HG03039 (cell line): ENCODE measurements around the gene CNTN1.

Experiments used
- ATAC-seq: cut with Tn5 transposase; IDR thresholded peaks from one replicate; pipeline ENCODE4 v1.9.1; 2021; ENCODE audit warnings: mild to moderate bottlenecking, moderate library complexity; ENCODE audit not compliant: unreplicated experiment

Gene CNTN1

DNA sequence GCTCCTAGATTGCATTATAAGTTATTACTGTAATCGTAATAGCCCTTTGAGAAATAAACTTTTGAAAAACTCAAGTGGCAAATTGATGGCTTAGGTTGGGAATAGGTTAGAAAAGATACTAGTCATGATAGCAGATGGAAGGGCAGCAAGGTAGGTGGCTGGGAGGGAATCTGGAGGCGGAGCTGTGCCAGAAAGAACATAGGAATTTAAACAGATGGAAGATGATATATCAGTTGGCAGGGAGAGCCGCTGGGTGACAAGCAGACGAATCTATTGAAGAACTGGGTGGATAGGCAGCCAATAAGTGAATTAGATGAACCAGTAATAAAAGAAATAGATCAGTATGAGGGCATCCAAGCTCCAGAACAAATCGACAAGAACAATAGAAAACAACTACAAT lies 142.1 kb downstream of the CNTN1 start:
- ATAC-seq: no peak

DNA sequence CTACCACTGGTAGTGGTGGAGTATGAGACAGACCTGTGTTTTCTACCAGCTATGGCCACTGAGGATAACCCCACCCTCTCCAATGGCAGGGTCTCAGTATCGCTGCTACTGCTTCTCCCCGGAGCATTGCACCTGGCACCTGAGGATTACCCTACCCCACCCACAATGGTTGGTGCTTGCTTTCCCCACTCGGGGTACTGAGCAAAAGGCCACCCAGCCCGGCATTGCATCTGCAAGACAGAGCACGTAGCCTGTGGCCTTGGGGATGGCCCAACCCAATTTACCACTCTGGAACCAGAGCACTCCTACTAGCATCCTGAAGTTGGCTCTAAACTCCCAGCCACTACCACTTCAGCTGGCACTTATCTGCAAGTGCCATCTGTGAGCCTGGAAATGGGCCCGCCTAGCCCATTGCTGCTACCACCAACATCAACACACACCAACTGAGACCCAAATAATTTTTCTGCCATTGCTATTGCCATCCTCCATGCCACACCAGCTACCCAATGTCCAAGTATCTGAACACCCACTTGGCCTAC lies 145.7 kb downstream of the CNTN1 start:
- no peak for ATAC-seq

GRCh38 chr12:40843495-40843894 lies 151.3 kb downstream of the CNTN1 start:
- ATAC-seq: no peak

DNA sequence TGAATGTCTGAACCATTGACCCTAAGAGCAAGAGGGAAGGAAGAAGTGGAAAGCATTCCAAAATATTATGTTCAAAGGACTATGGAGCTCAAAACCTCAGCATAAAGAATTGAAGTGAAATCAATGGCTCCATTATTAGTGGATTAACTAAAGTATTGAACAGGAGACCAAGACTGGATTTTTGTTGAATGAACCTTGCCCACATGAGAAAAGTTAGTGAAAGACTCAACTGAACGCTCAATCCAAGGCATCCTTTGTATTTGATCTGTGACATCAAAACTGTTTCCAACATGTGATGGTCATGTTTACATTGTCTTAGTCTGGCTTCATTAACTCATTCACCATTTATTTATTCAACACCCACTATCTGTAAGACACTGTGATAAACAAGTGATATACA lies 161.0 kb downstream of the CNTN1 start:
- ATAC-seq: no peak

- no peak for ATAC-seq
Observed at GRCh38 chr12:40854604-40855003, 162.4 kb downstream of the CNTN1 start.

DNA sequence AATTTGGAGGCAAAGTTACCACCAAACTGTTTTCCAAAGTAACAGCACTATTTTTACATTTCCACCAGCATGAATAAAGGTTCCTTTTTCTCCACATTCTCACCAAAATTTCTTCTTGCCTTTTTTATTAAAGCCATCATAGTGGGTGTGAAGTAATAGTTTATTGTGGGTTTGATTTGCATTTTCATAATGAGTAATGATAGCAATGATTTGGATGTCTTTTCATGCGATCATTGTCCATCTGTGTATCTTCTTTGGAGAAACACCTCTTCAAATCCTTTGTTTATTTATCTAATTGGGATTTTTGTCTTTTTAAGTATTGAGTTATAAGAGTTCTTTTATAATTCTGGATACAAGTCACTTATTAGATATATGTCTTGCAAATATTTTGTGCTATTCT lies 172.7 kb downstream of the CNTN1 start:
- no peak for ATAC-seq

DNA sequence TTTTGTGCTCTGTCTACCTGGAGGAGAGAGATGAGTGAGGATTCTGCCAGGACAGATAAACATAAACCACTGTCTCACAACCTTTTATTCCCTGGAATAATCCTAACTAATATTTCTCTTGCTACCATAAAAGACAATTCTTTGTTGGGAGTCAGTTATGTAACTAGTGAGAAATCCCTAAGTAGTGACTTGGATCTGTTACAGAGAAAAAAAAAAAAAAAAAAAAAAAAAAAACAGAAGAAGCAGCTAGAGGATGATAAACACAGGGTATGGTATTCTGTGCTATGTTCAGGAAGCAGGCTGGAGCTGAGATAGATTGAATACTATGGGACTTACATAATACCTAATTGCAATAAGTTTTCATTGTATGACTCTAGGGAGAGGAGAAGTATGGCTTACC lies 178.7 kb downstream of the CNTN1 start:
- no peak for ATAC-seq

DNA sequence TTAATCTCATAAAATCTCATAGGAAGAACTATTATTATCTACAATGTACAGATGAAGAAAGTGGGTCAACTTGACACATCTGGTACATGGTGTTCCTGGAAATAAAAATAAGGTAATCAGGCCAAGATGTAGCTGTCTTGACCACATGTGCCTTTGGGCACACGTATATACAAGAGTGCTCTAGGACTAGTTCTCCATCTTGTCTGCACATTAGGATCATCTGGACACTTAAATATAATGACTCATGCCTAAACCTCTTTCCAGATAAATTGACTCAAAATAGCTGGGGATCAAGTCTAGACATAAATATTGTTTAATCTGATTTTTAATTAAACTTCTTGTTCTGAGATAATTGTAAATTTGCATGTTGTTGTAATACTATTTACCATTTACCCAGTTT lies 182.6 kb downstream of the CNTN1 start:
- no peak for ATAC-seq

DNA sequence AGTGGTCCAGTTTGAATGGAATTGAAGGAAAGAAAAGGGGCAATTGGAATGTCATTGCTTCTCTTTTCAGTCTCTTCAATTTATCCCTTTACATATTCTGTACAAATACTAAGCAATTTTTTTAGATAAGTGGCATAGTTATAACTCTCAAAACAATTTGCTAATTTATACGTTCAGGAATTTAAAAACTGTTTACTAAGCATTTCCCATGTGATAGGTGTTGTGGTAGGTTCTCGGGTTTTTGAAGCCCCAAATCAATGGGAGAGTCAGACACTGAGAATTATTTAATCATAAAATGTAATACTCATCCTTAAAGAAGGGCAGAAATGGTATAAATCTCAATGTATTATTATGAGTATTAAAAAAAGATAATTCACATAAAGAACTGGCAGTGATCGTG lies 197.1 kb downstream of the CNTN1 start:
- ATAC-seq: no peak

- no peak for ATAC-seq
Observed at GRCh38 chr12:40892528-40892927, 200.3 kb downstream of the CNTN1 start.

GRCh38 chr12:40898505-40898904 lies 206.3 kb downstream of the CNTN1 start:
- ATAC-seq: no peak

- ATAC-seq: no peak
Observed at GRCh38 chr12:40903040-40903439, 210.8 kb downstream of the CNTN1 start.

GRCh38 chr12:40907115-40907527 lies 214.9 kb downstream of the CNTN1 start:
- peak; percentile 88 for ATAC-seq

DNA sequence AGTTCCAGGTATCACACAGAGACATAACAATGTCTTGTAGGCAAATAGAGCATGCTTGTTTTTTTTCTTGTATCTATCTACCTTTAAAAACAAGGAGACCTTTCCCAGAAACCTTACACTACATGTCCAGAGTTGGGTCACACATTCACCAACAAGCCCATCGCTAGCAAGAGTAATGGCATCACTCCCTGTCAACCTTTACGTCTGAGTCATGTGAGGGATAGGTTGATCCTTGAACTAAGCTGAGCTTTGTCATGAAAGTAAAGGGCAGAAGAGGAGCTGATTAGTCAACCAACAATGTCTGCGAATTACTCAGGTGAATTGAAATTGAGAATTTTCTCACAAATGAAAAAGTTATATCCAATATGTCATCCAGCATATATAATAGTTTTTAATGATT lies 219.4 kb downstream of the CNTN1 start:
- ATAC-seq: no peak

GRCh38 chr12:40915172-40915571 lies 222.9 kb downstream of the CNTN1 start:
- ATAC-seq: no peak

DNA sequence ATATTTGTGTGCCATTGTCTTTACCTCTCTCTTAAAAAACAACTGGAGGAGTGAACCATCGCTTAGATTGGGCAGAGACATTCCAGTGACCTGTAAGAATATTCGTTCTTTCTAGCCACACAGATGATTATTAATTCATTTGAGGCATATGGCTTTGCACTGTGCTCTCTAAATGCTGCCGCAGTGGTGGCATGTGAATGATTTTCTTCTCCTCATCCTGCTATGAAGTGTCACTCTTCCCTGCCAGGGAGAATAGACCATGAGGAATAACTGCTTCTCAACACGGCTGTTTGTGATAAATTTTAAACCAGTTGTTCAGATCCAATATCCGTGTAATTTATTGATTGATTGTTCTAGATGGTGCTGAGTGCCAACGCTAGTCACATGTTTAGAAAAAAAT lies 225.3 kb downstream of the CNTN1 start:
- ATAC-seq: no peak

- ATAC-seq: no peak
Observed at GRCh38 chr12:40921563-40922163, 229.4 kb downstream of the CNTN1 start.

DNA sequence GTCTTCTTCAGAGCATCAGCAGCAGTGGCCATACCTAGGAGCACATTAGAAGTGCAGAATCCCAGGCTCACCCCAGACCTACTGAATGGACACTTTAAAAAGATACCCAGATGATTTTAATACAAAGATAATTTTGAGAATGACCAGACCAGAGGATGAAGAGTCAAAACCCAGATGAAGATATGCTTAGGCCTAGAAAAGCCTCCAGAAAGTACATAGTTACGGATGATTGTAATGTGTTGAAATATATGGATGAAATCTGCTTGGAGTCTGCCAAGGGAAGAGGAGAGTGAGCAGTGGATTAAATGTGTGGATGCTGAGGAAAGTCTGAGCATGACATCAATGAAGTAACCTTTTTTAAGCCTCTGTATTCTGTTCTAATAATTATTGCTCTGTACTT lies 245.7 kb downstream of the CNTN1 start:
- ATAC-seq: no peak

DNA sequence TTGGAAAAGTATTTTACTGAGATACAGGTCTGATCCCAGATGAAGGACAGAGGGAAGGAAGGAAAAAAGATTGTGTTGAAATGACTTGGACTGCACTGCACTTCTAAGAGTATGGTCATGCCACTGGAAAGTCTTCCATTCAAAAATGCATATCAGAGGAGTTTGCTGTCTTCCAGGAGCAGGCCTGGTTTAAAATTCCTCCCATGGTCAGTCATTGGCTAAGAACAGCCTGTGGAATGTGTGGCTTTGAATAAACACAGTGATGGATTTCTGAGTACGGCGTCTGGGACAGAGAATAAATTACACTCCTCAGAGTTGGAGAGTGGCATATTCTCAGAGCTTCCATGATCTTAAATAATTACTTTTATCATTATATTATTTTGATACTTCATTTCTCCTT lies 250.1 kb downstream of the CNTN1 start:
- ATAC-seq: no peak

- ATAC-seq: no peak
Observed at GRCh38 chr12:40945772-40946171, 253.5 kb downstream of the CNTN1 start.

DNA sequence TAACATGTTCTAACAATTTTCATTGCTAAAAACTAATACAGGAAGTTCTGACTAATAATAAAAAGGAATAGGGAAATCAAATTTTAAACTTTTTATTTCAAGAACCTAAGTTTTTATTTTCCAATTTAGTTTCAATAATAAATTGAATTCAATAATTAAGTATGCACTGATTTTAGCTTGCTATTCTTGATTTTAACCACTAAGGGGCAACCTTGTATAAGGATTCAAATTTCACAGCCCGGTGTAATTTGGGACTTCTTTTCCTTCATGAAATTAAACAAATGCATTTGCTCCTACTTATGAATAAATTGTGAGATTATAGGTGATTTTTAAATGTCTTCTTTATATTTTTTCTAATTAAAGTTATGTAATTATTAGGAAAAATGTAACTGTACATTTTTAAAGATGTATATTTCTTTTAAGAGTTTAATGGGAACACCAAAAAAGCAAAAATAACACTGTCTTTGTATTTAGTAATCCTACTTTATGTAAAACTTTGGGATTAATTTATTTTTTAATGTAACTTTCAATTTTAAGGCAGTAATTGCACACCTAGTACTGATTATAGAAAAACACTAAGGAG lies 254.5 kb downstream of the CNTN1 start:
- no peak for ATAC-seq

DNA sequence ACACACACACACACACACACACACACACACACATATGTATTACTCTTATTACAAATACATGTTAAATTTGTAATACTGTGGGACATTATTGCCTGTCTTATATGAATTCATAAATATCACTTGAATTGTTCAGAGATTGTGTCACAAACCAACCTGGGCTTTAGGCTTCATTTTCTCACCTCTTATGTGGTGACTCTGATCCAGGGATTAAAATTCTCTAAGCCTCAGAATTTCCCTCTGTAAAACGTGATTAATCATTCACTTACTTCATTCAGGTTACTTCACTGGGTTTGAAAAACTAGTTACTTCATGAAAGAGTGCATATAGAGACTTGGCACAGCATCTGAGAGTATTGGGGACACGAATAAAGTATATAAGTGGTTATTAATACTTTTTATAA lies 255.6 kb downstream of the CNTN1 start:
- ATAC-seq: no peak

- ATAC-seq: no peak
Observed at GRCh38 chr12:40953076-40953475, 260.8 kb downstream of the CNTN1 start.
